Heart right ventricle (tissue), 16 donors: ENCODE data around the gene CFAP69. TPM values are rescaled to one million over a fixed set of nuclear protein-coding genes. Genes with fewer than 3 reads are reported as not detected.
A peak's percentile ranks its signal among the peaks of the same experiment; 100 is the strongest.
"Not testable (repeated sequence)": the region's sequence is repeated elsewhere in the genome, so short reads cannot be mapped to it uniquely, and the experiment has no call there.

Experiments used
- ATAC-seq, 8 donors: fragments of 200-7000 bp; cut with Tn5 transposase; one replicate each; pipeline ENCODE4 v1.9.1; 2020; ENCODE audit warnings: mild to moderate bottlenecking in 8 of 8, moderate library complexity in 8 of 8, moderate number of reproducible peaks in 1 of 8
- DNase-seq, 2 donors: peaks; one replicate each; pipeline ENCODE4 v3.0.0-alpha.2; 2020
- H3K27ac ChIP-seq, 10 donors: fragments of 200-600 bp; sonication (generic) in 2 of 10; one replicate each; pipeline versions ENCODE4 v1.5.0 to v1.8.0; 2020 to 2022; ENCODE audit warnings: mild to moderate bottlenecking in 3 of 10
- H3K27me3 ChIP-seq, 7 donors: fragments of 200-600 bp; one replicate each; pipeline ENCODE4 v1.8.0; 2021 to 2022; ENCODE audit warnings: mild to moderate bottlenecking in 2 of 7
- H3K36me3 ChIP-seq, 9 donors: fragments of 200-600 bp; sonication (generic) in 1 of 9; one replicate each; pipeline versions ENCODE4 v1.5.0 to v1.8.0; 2020 to 2022; ENCODE audit warnings: mild to moderate bottlenecking in 2 of 9
- H3K4me1 ChIP-seq, 9 donors: fragments of 200-600 bp; sonication (generic) in 1 of 9; one replicate each; pipeline versions ENCODE4 v1.5.0 to v1.8.0; 2020 to 2022; ENCODE audit warnings: mild to moderate bottlenecking in 4 of 9
- H3K4me3 ChIP-seq, 10 donors: fragments of 200-600 bp; sonication (generic) in 2 of 10; one replicate each; pipeline versions ENCODE4 v1.5.0 to v1.8.0; 2020 to 2022; ENCODE audit warnings: mild to moderate bottlenecking in 7 of 10, moderate library complexity in 2 of 10
- H3K9me3 ChIP-seq, 11 donors: fragments of 200-600 bp in 10 of 11; sonication (generic) in 2 of 11; one replicate each; pipeline versions ENCODE4 v1.5.0 to v1.8.0; 2013 to 2022; ENCODE audit warnings: mild to moderate bottlenecking in 2 of 11, control low read depth in 1 of 11, moderate library complexity in 1 of 11
- CTCF ChIP-seq, 9 donors: fragments of 200-600 bp; sonication (generic) in 2 of 9; IDR thresholded peaks; one replicate each; pipeline versions ENCODE4 v1.5.0 to v1.8.0; 2021 to 2022; ENCODE audit warnings: antibody characterized with exemption in 9 of 9, mild to moderate bottlenecking in 5 of 9, moderate library complexity in 1 of 9
- WGBS, 2 donors: extraction: QIAGEN DNeasy Blood & Tissue Kit; methylation state at CpG; one replicate each; pipeline ENCODE4 v1.1.7; 2013; ENCODE audit warnings: inconsistent platforms in 1 of 2; 5-methylcytosine and 5-hydroxymethylcytosine counted together
- intact Hi-C, 10 donors: fragments of 100-400 bp; cut with DNase I; formaldehyde crosslinking; loops; one replicate each; pipeline versions ENCODE4 v1.11.1 to v1.14.2; 2022
- polyA plus RNA-seq, 2 donors: library from polyadenylated mRNA; stranded (reverse); fragments of 200-250 nt; gene quantifications; one replicate each; pipeline ENCODE4 v1.2.3, GENCODE V29; 2013
- total RNA-seq, 10 donors: library from RNA; stranded (reverse); fragmentation: NEBNext Ultra II Directional in 3 of 10; extraction: Animal tissue kit (Norgen Biotek cat#: 25700) in 3 of 10; gene quantifications; one replicate each; pipeline versions ENCODE4 v1.2.1 to v1.2.4, GENCODE V29; 2021 to 2023
- donor health status: Arrhythmogenic right ventricular cardiomyopathy.
- donor health status: ischemic (EF 13 %, LVEDD 7.1; RV severe dilation, severe dysfunction).
- donor health status: healthy with polysubstance abuse.
- donor health status: DM: no; HTN: yes; CAD: no.
- donor health status: DM: no; HTN: no; CAD: no.
- donor health status: ischemic (EF 25% LVEDD 6.9; RV normal size, moderate dysfunction).
- donor health status: ischemic (EF 25% LVEDD 5.7; RV mildly dilated, moderate dysfunction).
- donor health status: healthy.
- donor health status: DM: yes; HTN: yes; CAD: no.
- donor health status: Ischemic cardiomyopathy.
- donor health status: ischemic (EF 35%, LVEDD 5.7; RV mildly dilated, moderate dysfunction).
- donor health status: nonischemic (EF 11% LVEDD 7.7; RV severe dilation, severe dysfunction).
- donor health status: DM: yes; HTN: yes; CAD: no.
- donor health status: PGD.
- donor health status: ischemic (EF 29% LVEDD 5.4; RV normal size, mild dysfunction).
- donor health status: nonischemic (EF 23%, LVEDD 6.1; RV moderate dilation, normal function).

Gene CFAP69
- total and polyA plus RNA-seq, 12 donors: 0.68 to 4.2 (median 2.8) TPM

DNA sequence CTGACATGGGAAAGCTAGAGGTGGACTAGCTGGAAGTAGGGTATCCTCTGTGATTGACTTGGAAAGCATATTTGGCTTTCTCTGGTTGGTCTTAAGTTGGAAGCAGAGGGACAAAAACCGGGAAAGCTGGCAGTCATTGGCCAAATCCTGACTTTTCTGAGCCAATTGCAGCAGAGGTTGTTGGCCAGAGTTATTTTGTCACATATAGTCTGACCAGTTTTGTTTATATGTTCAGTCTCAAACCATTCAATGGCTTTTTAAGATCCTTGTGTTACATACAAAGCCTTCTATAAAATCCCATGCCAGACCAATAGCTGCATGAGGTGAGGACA lies 6.3 kb downstream of the CFAP69 start:
- DNase-seq (no peak), ATAC-seq (no peak)
- TF ChIP-seq CTCF (IDR thresholded peaks at IDR 0.05): no peak
- H3K27ac ChIP-seq: peak overlapping the region in 1 of 10 donors; percentile 73
- 75% methylated on average over 1 of the region's 1 CpG for WGBS, 2 donors
- H3K4me3 ChIP-seq: no peak overlapping the region
- intact Hi-C loops: loop anchor here in 2 of 10 donors (10.0 kb wide), 2 partner anchors 86 to 96 kb away; partner anchors contain the start of gene STEAP1 (in 1 of the 2)
- H3K4me1 ChIP-seq: peaks cover 0 to 13% (median 2%) of the 10 kb centered on the region in 9 donors
- H3K27me3 ChIP-seq: peaks cover 0 to 4% (median 0%) of the 10 kb centered on the region in 7 donors
- peaks cover 0 to 5% (median 0%) of the 10 kb centered on the region in 11 donors for H3K9me3 ChIP-seq
- no peaks in the 10 kb centered on the region for H3K36me3 ChIP-seq

GRCh38 chr7:90256011-90256410 lies 11.0 kb downstream of the CFAP69 start:
- not testable (repeated sequence) for H3K9me3 ChIP-seq, H3K27me3 ChIP-seq, H3K4me3 ChIP-seq, H3K27ac ChIP-seq, ATAC-seq, DNase-seq, H3K36me3 ChIP-seq, H3K4me1 ChIP-seq
- WGBS, 2 donors: 94 to 96% methylated on average over 5 of the region's 5 CpGs
- intact Hi-C loops: loop anchor here in 2 of 10 donors (10.0 kb wide), 2 partner anchors 91 to 101 kb away; partner anchors contain the start of gene STEAP1 (in 1 of the 2)

- Histone ChIP-seq H3K4me3 (no peak overlapping the region), H3K27me3 (no peaks in the 10 kb centered on the region), H3K36me3 (no peaks in the 10 kb centered on the region), H3K4me1 (no peaks in the 10 kb centered on the region), H3K27ac (no peak overlapping the region), H3K9me3 (peaks cover 0 to 5% (median 0%) of the 10 kb centered on the region in 11 donors)
- no peak for TF ChIP-seq CTCF (IDR thresholded peaks at IDR 0.05)
- DNase-seq: no peak
- intact Hi-C loops: loop anchor here in 2 of 10 donors (10.0 kb wide), 2 partner anchors 92 to 102 kb away; partner anchors contain the start of gene STEAP1 (in 1 of the 2)
- ATAC-seq: peak in 1 of 8 donors; percentile 25
- 70 to 79% methylated on average over 1 of the region's 1 CpG for WGBS, 2 donors
Measured at GRCh38 chr7:90256778-90257177, 11.8 kb downstream of the CFAP69 start.

DNA sequence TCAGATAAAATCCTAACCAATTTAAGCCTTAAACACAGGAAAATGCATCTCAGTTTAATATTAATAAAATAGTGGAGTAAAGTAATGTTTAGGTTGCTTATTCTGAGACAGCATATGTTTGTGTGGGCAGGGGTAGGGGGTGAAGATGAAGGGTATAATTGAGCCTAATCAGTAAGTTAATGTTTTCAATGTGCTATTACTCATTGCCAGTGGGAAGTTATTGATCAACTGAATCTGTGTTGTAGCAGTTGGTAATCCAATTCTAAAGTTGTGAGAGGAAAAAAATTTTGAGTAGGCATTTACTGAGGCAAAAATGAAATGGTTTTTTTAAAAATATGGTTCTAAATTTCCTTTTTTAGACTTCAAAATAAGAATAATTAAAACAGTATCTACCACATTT lies 16.5 kb downstream of the CFAP69 start:
- no peak overlapping the region for H3K4me3 ChIP-seq
- no peaks in the 10 kb centered on the region for H3K9me3 ChIP-seq
- H3K4me1 ChIP-seq: peaks cover 0 to 10% (median 0%) of the 10 kb centered on the region in 9 donors
- no peaks in the 10 kb centered on the region for H3K27me3 ChIP-seq
- DNase-seq (no peak), ATAC-seq (no peak)
- H3K27ac ChIP-seq: no peak overlapping the region
- H3K36me3 ChIP-seq: no peaks in the 10 kb centered on the region
- no peak for TF ChIP-seq CTCF (IDR thresholded peaks at IDR 0.05)
- intact Hi-C loops: loop anchor here in 5 of 10 donors (10.0 kb wide), 3 partner anchors 87 to 107 kb away; partner anchors contain the start of gene STEAP1 (in 3 of the 5)

GRCh38 chr7:90262438-90262837 lies 17.5 kb downstream of the CFAP69 start:
- ATAC-seq: peak in 1 of 8 donors; percentile 52

More at GRCh38 chr7:90262438-90262837, 17.5 kb downstream of the CFAP69 start:
- intact Hi-C loops: loop anchor here in 6 of 10 donors (2.0 to 10.0 kb wide), 4 partner anchors 88 to 108 kb away; partner anchors contain the start of gene STEAP1 (in 4 of the 6)
- no peak overlapping the region for H3K4me3 ChIP-seq
- H3K9me3 ChIP-seq: no peaks in the 10 kb centered on the region
- no peaks in the 10 kb centered on the region for H3K27me3 ChIP-seq
- no peak for DNase-seq
- TF ChIP-seq CTCF (IDR thresholded peaks at IDR 0.05): peak in 8 of 9 donors; percentile 6 to 62 (median 50)
- H3K4me1 ChIP-seq: peaks cover 0 to 20% (median 0%) of the 10 kb centered on the region in 9 donors
- H3K27ac ChIP-seq: no peak overlapping the region
- no peaks in the 10 kb centered on the region for H3K36me3 ChIP-seq
